SK-N-SH treated with all-trans-retinoic acid at 6 μM for 48 hours (cell line): Measurements from ENCODE around the gene KRT23.

ENCODE experiments used
- ZNF8 ChIP-seq: fragments of 450-650 bp; formaldehyde crosslinking; IDR thresholded peaks from 2 replicates; pipeline ENCODE4 v1.5.0; 2020; ENCODE audit warnings: mild to moderate bottlenecking, moderate library complexity
- TF ChIP-seq, protein P1 (sequence below): fragments of 250-450 bp; sonication (Bioruptor Pico); IDR thresholded peaks from 2 replicates; pipeline ENCODE4 v1.8.0; 2020; ENCODE audit warnings: mild to moderate bottlenecking, moderate library complexity, borderline replicate concordance

- TF ChIP-seq, protein P1, sequence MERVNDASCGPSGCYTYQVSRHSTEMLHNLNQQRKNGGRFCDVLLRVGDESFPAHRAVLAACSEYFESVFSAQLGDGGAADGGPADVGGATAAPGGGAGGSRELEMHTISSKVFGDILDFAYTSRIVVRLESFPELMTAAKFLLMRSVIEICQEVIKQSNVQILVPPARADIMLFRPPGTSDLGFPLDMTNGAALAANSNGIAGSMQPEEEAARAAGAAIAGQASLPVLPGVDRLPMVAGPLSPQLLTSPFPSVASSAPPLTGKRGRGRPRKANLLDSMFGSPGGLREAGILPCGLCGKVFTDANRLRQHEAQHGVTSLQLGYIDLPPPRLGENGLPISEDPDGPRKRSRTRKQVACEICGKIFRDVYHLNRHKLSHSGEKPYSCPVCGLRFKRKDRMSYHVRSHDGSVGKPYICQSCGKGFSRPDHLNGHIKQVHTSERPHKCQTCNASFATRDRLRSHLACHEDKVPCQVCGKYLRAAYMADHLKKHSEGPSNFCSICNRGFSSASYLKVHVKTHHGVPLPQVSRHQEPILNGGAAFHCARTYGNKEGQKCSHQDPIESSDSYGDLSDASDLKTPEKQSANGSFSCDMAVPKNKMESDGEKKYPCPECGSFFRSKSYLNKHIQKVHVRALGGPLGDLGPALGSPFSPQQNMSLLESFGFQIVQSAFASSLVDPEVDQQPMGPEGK, result no peak
- TF ChIP-seq ZNF8 (CRISPR knock-in tag), result no peak
Measured at GRCh38 chr17:40963838-40964237, 26.4 kb upstream of the KRT23 start.
